Measurements from ENCODE around the gene SH2D3A. TPM values are rescaled to one million over a fixed set of nuclear protein-coding genes. Genes with fewer than 3 reads are reported as not detected.
"Not testable (repeated sequence)": the region's sequence is repeated elsewhere in the genome, so short reads cannot be mapped to it uniquely, and the experiment has no call there.

Gene SH2D3A
- polyA plus RNA-seq, 3 donors: 0.45 to 14.4 (median 2.1) TPM

- no peak overlapping the region for H3K27ac ChIP-seq (ENCODE audit: low read depth, low read length)
- 15 to 46% (median 32%) methylated on average over 16 of the region's 16 CpGs for WGBS, 3 donors
Measured at GRCh38 chr19:6766357-6767080, 716 bp downstream of the SH2D3A start.

DNA sequence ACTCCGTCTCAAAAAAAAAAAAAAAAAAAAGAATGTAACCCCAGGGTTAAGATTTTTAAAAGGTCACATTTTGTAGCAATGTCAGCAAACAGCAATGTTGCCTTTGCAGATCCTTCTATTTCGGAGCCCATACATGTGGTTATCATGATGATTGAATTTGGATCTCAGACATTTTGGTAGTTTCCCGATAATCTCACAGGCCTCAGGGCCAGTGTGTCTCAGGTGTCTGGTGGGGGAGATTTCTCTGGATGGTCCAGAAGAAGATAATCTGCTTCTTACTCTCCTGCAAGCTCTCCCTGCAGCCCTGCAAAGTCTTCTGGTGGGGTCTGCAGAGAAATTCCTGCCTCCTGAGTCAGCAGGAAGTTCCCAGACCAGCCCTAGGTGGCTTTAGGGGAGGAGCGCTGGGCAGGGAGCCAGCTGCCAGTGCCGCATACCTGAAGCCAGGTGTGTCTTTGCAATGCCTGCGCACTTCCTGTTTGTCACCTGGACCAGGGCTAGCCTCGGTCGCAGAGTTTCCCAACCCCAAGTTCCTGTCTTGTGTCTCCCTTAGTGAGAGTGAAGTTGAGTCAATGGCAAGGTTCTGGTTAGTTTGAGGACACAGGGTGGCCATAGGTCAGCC, 1.4 kb downstream of the SH2D3A start:
- 16 to 42% (median 42%) methylated on average over 8 of the region's 8 CpGs for WGBS, 3 donors
- no peak overlapping the region for H3K27ac ChIP-seq (ENCODE audit: low read depth, low read length)

DNA sequence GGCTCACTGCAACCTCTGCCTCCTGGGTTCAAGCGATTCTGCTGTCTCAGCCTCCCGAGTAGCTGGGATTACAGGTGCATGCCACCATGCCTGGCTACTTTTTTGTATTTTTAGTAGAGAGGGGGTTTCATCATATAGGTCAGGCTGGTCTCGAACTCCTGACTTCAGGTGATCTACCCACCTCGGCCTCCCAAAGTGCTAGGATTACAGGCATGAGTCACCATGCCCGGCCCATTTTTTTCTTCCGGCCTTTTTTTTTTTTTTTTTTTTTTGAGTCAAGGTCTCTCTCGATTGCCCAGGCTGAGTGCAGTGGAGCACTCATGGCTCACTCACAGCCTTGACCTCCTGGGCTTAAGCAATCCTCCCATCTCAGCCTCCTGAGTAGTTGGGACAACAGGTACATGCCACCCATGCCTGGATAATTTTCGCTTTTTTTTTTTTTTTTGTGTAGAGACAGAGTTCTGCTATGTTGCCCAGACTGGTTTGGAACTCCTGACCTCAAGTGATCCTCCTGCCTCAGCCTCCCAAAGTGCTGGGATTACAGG, 4.9 kb downstream of the SH2D3A start:
- 87 to 90% (median 89%) methylated on average over 6 to 8 of the region's 8 CpGs for WGBS, 3 donors
- H3K27ac ChIP-seq (ENCODE audit: low read depth, low read length): not testable (repeated sequence)

DNA sequence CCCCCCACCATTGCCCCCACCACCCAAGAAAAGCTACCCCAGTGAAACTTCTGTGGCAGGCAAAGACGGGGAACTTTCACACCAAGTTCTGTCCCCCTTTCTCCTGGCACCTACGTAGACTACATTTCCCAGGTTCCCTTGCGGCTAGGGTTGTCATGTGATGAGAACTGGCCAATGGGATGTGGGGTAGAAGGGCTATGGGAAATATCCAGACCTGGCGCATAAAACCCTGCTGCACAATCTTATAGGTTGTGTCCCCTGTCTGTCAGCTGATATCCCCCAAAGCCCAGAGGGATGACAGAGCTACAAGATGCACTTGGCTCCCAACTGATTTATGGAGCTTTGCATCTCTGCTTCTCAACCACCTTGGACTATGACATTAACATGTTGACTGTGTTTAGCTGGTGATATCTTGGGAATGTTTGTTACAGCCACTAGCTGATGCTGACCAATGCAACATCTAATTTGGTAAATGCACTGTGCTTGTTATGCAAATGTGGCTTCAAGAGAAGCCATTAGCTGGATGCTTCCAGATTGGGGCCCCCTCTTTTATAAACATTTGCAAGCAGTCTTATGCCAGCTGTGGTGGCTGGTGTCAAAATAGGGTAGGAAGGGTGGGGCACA, 6.1 kb downstream of the SH2D3A start:
- WGBS, 3 donors: 79 to 91% (median 87%) methylated on average over 4 of the region's 4 CpGs
- no peak overlapping the region for H3K27ac ChIP-seq (ENCODE audit: low read depth, low read length)

- WGBS, 3 donors: 93 to 95% (median 93%) methylated on average over 17 of the region's 17 CpGs
- no peak overlapping the region for H3K27ac ChIP-seq (ENCODE audit: low read depth, low read length)
Measured at GRCh38 chr19:6760606-6761005, 6.6 kb downstream of the SH2D3A start.

- WGBS, 3 donors: 89 to 93% (median 90%) methylated on average over 22 to 23 of the region's 23 CpGs
- no peak overlapping the region for H3K27ac ChIP-seq (ENCODE audit: low read depth, low read length)
Measured at GRCh38 chr19:6754653-6755463, 12.4 kb downstream of the SH2D3A start.

GRCh38 chr19:6754136-6754535, 13.1 kb downstream of the SH2D3A start:
- H3K27ac ChIP-seq (ENCODE audit: low read depth, low read length): no peak overlapping the region
- WGBS, 3 donors: 94 to 97% (median 96%) methylated on average over 19 to 22 of the region's 22 CpGs

- 6 to 20% (median 9%) methylated on average over 49 to 50 of the region's 50 CpGs for WGBS, 3 donors
- no peak overlapping the region for H3K27ac ChIP-seq (ENCODE audit: low read depth, low read length)
Measured at GRCh38 chr19:6753178-6754031, 13.8 kb downstream of the SH2D3A start.

DNA sequence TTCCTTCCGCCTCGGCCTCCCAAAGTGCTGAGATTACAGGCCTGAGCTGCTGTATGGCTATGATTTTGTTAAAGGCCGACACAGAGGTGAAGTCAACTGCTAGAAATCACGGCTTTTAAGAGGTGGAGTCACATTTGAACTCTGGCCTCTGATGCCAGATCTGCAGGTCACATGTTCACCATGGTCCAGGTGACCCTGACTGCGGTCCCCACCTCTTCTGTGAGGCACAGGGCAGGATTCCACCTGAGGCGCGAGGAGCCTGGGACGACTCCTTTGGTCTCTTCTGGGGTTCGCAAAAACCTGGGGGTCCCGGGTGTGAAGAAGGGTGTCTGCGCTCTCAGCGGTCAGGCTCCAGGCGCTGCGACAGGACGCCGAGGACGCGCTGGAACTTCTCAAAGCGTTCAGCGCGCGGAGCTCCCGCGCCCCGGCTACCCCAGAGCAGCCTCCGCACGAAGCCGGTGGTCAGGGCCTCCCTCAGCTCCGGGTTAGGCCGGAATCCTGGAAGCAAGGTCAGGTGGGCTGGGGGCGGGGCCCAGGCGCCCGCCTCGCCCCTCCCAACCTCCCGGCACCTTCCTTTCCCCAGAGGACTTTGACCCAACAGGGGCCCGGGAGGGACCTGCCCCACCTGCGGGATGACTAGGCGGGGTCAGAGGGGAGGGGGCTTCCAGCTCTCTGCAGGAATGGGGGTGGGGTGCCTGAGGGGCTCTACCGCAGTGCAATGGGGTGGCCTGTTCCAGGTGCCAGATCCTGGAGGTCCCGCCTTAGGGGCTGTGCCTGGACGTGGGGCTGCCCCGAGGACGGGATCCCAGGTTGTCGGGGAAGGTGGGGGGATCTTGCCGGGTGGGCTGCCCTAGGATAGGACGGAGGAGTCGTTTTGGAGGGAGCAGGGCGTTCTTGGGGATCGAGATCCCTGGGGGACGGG, 14.7 kb downstream of the SH2D3A start:
- WGBS, 3 donors: 56 to 74% (median 73%) methylated on average over 49 to 50 of the region's 50 CpGs
- no peak overlapping the region for H3K27ac ChIP-seq (ENCODE audit: low read depth, low read length)

GRCh38 chr19:6751189-6751588, 16.0 kb downstream of the SH2D3A start:
- no peak overlapping the region for H3K27ac ChIP-seq (ENCODE audit: low read depth, low read length)
- WGBS, 3 donors: 91 to 96% (median 93%) methylated on average over 16 of the region's 16 CpGs

DNA sequence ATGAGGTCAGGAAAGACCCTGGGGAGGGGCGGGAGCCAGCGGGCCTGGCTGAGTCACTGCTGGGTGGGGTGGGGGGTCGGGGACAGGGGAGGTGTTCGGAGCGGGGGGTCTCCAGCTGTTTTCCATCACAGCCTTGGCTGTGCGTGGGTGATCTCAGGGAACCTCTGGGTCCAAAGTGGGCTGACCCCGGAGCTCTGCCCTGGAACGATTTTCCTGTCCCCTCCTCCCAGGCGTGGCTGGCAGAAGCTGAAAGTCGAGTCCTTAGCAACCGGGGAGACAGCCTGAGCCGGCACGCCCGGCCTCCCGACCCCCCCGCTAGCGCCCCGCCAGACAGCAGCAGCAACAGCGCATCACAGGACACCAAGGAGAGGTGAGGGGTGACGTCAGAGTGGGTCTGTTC, 17.2 kb downstream of the SH2D3A start:
- H3K27ac ChIP-seq (ENCODE audit: low read depth, low read length): no peak overlapping the region
- 62 to 80% (median 63%) methylated on average over 15 to 20 of the region's 20 CpGs for WGBS, 3 donors

DNA sequence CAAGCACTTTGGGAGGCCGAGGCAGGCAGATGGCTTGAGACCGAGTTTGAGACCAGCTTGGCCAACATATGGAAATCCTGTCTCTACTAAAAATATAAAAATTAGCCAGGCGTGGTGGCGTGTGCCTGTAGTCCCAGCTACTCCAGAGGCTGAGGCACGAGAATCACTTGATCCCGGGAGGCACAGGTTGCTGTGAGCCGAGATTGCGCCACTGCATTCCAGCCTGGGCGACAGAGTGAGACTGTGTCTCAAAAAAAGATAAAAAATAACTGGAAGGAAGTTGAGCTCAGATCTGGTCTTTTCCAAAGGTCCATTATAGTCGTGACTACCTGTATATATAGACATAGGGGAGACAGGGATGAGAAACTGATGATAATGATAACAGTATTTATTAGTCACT, 18.7 kb downstream of the SH2D3A start:
- 70 to 90% (median 80%) methylated on average over 10 of the region's 10 CpGs for WGBS, 3 donors
- not testable (repeated sequence) for H3K27ac ChIP-seq (ENCODE audit: low read depth, low read length)

- no peak overlapping the region for H3K27ac ChIP-seq (ENCODE audit: low read depth, low read length)
- 87 to 95% (median 91%) methylated on average over 20 to 24 of the region's 24 CpGs for WGBS, 3 donors
Measured at GRCh38 chr19:6745965-6746364, 21.3 kb downstream of the SH2D3A start.

DNA sequence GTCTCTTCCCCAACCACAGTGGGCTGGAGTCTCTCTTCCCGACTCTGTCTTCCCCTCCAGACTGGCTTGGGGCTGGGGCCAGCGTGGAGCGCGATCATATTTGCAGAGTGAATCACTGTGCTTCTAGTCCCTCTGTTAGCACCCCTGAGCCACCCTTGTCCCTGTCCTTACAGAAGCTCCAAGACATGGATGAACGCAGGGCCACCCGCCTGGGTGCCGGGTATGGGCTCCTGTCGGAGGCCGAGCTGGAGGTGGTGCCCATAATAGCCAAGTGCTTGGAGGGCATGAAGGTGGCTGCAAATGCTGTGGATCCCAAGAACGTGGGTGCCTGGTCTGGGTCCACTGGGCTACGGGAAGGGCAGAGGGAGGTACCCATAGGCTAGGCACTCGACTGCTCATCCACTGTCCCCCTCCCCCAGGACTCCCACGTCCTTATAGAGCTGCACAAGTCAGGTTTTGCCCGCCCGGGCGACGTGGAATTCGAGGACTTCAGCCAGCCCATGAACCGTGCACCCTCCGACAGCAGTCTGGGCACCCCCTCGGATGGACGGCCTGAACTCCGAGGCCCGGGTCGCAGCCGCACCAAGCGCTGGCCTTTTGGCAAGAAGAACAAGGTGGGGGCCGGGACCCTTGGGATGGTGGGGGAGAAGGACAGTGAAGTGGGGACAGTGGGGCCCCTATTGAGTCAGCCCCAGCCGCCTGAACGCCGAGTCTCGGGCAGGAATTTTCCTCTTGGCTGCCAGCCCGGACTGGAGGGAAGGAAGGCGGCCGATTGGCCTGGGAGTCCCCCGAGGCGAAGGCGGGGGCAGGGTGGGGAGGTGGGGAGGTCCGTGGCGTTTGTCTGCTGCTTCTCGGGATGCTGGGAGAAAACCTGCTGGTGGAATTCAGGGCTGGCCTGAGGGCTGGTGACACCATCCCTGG, 22.6 kb downstream of the SH2D3A start:
- WGBS, 3 donors: 40 to 49% (median 42%) methylated on average over 41 of the region's 41 CpGs
- H3K27ac ChIP-seq (ENCODE audit: low read depth, low read length): no peak overlapping the region

GRCh38 chr19:6743714-6744380, 23.4 kb downstream of the SH2D3A start:
- 84 to 90% (median 87%) methylated on average over 15 of the region's 15 CpGs for WGBS, 3 donors

More at GRCh38 chr19:6743714-6744380, 23.4 kb downstream of the SH2D3A start:
- H3K27ac ChIP-seq (ENCODE audit: low read depth, low read length): no peak overlapping the region

Measured in adipose tissue (tissue), 3 donors.